Adrenal gland (tissue), 12 donors: ENCODE results near the gene NR1D1. TPM values are rescaled to one million over a fixed set of nuclear protein-coding genes. Genes with fewer than 3 reads are reported as not detected.

Experiments
- DNase-seq, 7 donors: peaks; one replicate each; pipeline ENCODE4 v3.0.0-alpha.2; 2019 to 2020
- H3K27ac ChIP-seq, 5 donors: fragments of 200-600 bp; sonication (generic) in 4 of 5; 1 replicate in 3 of 5; 2 replicates in 2 of 5; pipeline versions ENCODE4 v1.5.1 to v1.8.0; 2016 to 2020; ENCODE audit warnings: mild to moderate bottlenecking in 1 of 5
- H3K27me3 ChIP-seq: fragments of 200-600 bp; 2 replicates; pipeline ENCODE4 v1.8.0; 2021
- H3K36me3 ChIP-seq, 2 donors: fragments of 200-600 bp; replicated peaks in 1 of 2; 1 replicate in 1 of 2; 2 replicates in 1 of 2; pipeline versions ENCODE4 v1.5.1 to v1.8.0; 2018 to 2022
- H3K4me1 ChIP-seq, 2 donors: fragments of 200-600 bp; replicated peaks in 1 of 2; 1 replicate in 1 of 2; 2 replicates in 1 of 2; pipeline versions ENCODE4 v1.5.1 to v1.8.0; 2018 to 2021
- H3K4me3 ChIP-seq, 4 donors: fragments of 200-600 bp; sonication (generic) in 3 of 4; one replicate each; pipeline ENCODE4 v1.5.1; 2016 to 2018
- H3K9me3 ChIP-seq, 3 donors: fragments of 200-600 bp; sonication (generic) in 1 of 3; replicated peaks in 1 of 3; 1 replicate in 2 of 3; 2 replicates in 1 of 3; pipeline versions ENCODE4 v1.5.1 to v1.8.0; 2016 to 2021
- CTCF ChIP-seq, 6 experiments: fragments of 450-650 bp in 4 of 6; fragments of 200-600 bp in 2 of 6; sonication (generic) in 1 of 6; IDR thresholded peaks; 1 replicate in 5 of 6; 2 replicates in 1 of 6; pipeline versions ENCODE4 v1.5.1 to v1.8.0; 2016 to 2021; ENCODE audit warnings: antibody characterized with exemption in 6 of 6, mild to moderate bottlenecking in 2 of 6, moderate library complexity in 1 of 6
- POLR2A ChIP-seq, 2 donors: fragments of 450-650 bp; IDR thresholded peaks; one replicate each; pipeline ENCODE4 v1.6.1; 2017; ENCODE audit warnings: antibody characterized with exemption in 2 of 2, mild to moderate bottlenecking in 2 of 2, moderate library complexity in 1 of 2
- WGBS, 4 donors: extraction: QIAGEN DNeasy Blood & Tissue Kit in 2 of 4; methylation state at CpG; one replicate each; pipeline versions ENCODE4 v1.1.5 to v1.1.7; 2013 to 2017; 5-methylcytosine and 5-hydroxymethylcytosine counted together
- intact Hi-C, 2 donors: fragments of 100-400 bp; cut with DNase I; formaldehyde crosslinking; loops; one replicate each; pipeline versions ENCODE4 v1.14.1 to v1.15.0; 2022 to 2023
- polyA plus RNA-seq, 3 donors: library from polyadenylated mRNA; stranded (reverse); fragments of 200-250 nt in 2 of 3; fragments of 350-450 nt in 1 of 3; fragmentation: Illumina TruSeq in 1 of 3; extraction: RNeasy Lipid Tissue Mini Kit (QIAGEN cat#74804) in 1 of 3; gene quantifications; one replicate each; pipeline ENCODE4 v1.2.3, GENCODE V29; 2013 to 2014
- total RNA-seq, 9 donors: library from RNA; depleted of rRNA in 4 of 9; stranded (reverse); fragments of >200 nt in 4 of 9; fragments of 120-200 nt in 1 of 9; fragmentation: NEBNext Ultra II Directional in 1 of 9; extraction: Animal tissue kit (Norgen Biotek cat#: 25700) in 1 of 9; gene quantifications; one replicate each; pipeline versions ENCODE4 v1.1.0 to v1.2.4, GENCODE V29; 2013 to 2023
- donor health status: healthy with polysubstance abuse.
- donor health status: Bipolar disorder and iron deficiency.
- donor health status: DM: yes; HTN: yes; CAD: no.
- donor health status: DM: no; HTN: no; CAD: no.
- donor health status: DM: no; HTN: no; CAD: no.
- donor health status: DM: yes; HTN: yes; CAD: no.

The NR1D1 gene
- total and polyA plus RNA-seq, 12 donors: 3.4 to 69.1 (median 35.5) TPM

GRCh38 chr17:40093580-40094201 lies 6.7 kb downstream of the NR1D1 start:
- Histone ChIP-seq H3K4me1 (peaks cover 46 to 68% of the 10 kb centered on the region in 2 donors), H3K27me3 (no peaks in the 10 kb centered on the region), H3K36me3 (peaks cover 0 to 64% of the 10 kb centered on the region in 2 donors), H3K27ac (peak overlapping the region in 3 of 5 donors; percentile 96 to 100 (median 97)), H3K4me3 (no peak overlapping the region), H3K9me3 (no peaks in the 10 kb centered on the region)
- intact Hi-C loops: loop anchor here in 1 of 2 donors (5.0 kb wide), 1 partner anchor 76 kb away; the partner anchor contains the start of gene CSF3
- 54 to 70% (median 64%) methylated on average over 14 to 16 of the region's 16 CpGs for WGBS, 4 donors
- TF ChIP-seq POLR2A (IDR thresholded peaks at IDR 0.05) (peak in 1 of 2 donors; percentile 14), CTCF (IDR thresholded peaks at IDR 0.05) (no peak)
- peak in 4 of 7 donors; percentile 29 to 58 (median 47) for DNase-seq

GRCh38 chr17:40093005-40093579 lies 7.3 kb downstream of the NR1D1 start:
- no peak overlapping the region for H3K4me3 ChIP-seq
- 57 to 72% (median 63%) methylated on average over 23 to 29 of the region's 29 CpGs for WGBS, 4 donors
- DNase-seq: peak in 4 of 7 donors; percentile 23 to 62 (median 44)
- H3K9me3 ChIP-seq: no peaks in the 10 kb centered on the region
- H3K27me3 ChIP-seq: no peaks in the 10 kb centered on the region
- intact Hi-C loops: loop anchor here in 1 of 2 donors (5.0 kb wide), 1 partner anchor 76 kb away; the partner anchor contains the start of gene CSF3
- TF ChIP-seq POLR2A (IDR thresholded peaks at IDR 0.05): no peak
- TF ChIP-seq CTCF (IDR thresholded peaks at IDR 0.05): no peak
- H3K27ac ChIP-seq: peak overlapping the region in 4 of 5 donors; percentile 19 to 100 (median 96)
- H3K36me3 ChIP-seq: peaks cover 0 to 70% of the 10 kb centered on the region in 2 donors
- peaks cover 43 to 62% of the 10 kb centered on the region in 2 donors for H3K4me1 ChIP-seq

GRCh38 chr17:40092581-40092980 lies 7.8 kb downstream of the NR1D1 start:
- Histone ChIP-seq H3K27ac (peak overlapping the region in 4 of 5 donors; percentile 19 to 100 (median 96)), H3K36me3 (peaks cover 0 to 71% of the 10 kb centered on the region in 2 donors), H3K4me1 (peaks cover 38 to 57% of the 10 kb centered on the region in 2 donors), H3K9me3 (no peaks in the 10 kb centered on the region), H3K4me3 (no peak overlapping the region), H3K27me3 (no peaks in the 10 kb centered on the region)
- TF ChIP-seq CTCF (IDR thresholded peaks at IDR 0.05) (no peak), POLR2A (IDR thresholded peaks at IDR 0.05) (no peak)
- peak in 1 of 7 donors; percentile 53 for DNase-seq
- intact Hi-C loops: loop anchor here in 1 of 2 donors (5.0 kb wide), 1 partner anchor 75 kb away; the partner anchor contains the start of gene CSF3
- 23 to 35% (median 28%) methylated on average over 3 of the region's 3 CpGs for WGBS, 4 donors

GRCh38 chr17:40091691-40092397 lies 8.5 kb downstream of the NR1D1 start:
- no peaks in the 10 kb centered on the region for H3K9me3 ChIP-seq
- DNase-seq: peak; percentile 51 to 81 (median 70)
- no peaks in the 10 kb centered on the region for H3K27me3 ChIP-seq
- peaks cover 0 to 71% of the 10 kb centered on the region in 2 donors for H3K36me3 ChIP-seq
- H3K4me3 ChIP-seq: no peak overlapping the region
- 33 to 40% (median 37%) methylated on average over 12 to 18 of the region's 18 CpGs for WGBS, 4 donors
- H3K4me1 ChIP-seq: peaks cover 30 to 49% of the 10 kb centered on the region in 2 donors
- intact Hi-C loops: loop anchor here in 1 of 2 donors (2.0 to 5.0 kb wide), 2 partner anchors 33 to 75 kb away; partner anchors contain the start of gene CSF3
- no peak for TF ChIP-seq CTCF (IDR thresholded peaks at IDR 0.05)
- TF ChIP-seq POLR2A (IDR thresholded peaks at IDR 0.05): peak in 1 of 2 donors; percentile 42
- peak overlapping the region in 4 of 5 donors; percentile 43 to 100 (median 96) for H3K27ac ChIP-seq
